Activated CD8-positive, alpha-beta memory T cell treated with anti-CD3 and anti-CD28 coated beads for 24 hours (primary cell): ENCODE measurements around the gene CNTN4.
"Not testable (repeated sequence)": the region's sequence is repeated elsewhere in the genome, so short reads cannot be mapped to it uniquely, and the experiment has no call there.

ENCODE experiments used
- DNase-seq: peaks from one replicate; pipeline ENCODE4 v3.0.0-alpha.2; 2020

Gene CNTN4

DNA sequence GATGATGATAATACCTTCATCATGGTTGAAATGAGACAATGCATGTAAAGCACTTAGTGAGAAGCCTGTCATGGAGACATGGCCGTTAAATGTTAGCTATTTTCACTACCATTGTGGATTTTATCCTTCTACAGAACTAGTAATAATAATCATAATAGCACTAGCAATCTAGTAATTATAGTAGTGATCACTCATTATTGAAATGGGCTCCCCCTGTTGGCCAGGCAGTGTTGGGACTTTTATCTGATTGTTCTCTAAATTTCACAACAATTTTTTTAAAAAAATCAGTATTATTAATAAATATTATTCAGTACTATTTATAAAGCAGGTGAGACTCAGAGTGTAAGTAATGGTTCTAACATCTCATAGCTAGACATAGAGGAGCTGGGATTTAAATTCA is 615.3 kb downstream of the CNTN4 start:
- DNase-seq, result no peak

DNA sequence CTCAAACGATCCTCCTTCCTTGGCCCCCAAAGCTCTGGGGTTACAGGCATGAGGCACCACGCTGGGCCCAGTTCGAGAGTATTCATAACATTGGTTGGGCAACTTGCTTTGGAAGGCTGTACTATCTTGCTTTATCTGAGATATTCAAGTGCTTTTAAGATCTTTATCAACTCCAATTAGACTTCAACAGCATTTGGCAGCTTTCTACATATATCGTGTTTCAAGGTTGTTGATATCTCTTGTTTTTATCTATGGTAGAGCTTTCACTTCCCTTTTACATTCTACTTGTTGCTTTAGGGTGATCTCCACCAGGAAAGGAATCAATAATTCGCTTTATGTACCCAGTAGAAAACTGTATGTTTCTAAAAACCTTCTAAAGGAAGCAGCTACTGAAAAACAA is 616.2 kb downstream of the CNTN4 start:
- no peak for DNase-seq

DNA sequence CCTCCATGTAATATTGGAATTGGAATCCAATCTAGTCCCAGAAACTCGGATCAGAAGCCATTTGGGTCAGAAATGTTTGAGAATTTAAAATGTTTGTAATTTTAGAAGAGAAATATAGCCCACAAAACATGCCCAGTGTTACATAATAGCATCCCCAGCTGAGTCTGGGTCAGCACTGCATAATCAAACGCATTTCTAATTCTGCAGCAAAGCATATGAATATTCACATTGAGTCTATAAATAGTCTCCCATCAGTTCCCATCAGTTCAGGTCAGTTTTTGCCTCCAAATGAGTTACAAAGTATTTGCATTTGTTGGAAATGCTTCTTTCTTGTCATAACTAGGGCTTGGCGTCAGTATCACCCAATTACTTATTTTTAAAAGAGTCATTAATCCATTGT is 628.4 kb downstream of the CNTN4 start:
- DNase-seq, result no peak

DNA sequence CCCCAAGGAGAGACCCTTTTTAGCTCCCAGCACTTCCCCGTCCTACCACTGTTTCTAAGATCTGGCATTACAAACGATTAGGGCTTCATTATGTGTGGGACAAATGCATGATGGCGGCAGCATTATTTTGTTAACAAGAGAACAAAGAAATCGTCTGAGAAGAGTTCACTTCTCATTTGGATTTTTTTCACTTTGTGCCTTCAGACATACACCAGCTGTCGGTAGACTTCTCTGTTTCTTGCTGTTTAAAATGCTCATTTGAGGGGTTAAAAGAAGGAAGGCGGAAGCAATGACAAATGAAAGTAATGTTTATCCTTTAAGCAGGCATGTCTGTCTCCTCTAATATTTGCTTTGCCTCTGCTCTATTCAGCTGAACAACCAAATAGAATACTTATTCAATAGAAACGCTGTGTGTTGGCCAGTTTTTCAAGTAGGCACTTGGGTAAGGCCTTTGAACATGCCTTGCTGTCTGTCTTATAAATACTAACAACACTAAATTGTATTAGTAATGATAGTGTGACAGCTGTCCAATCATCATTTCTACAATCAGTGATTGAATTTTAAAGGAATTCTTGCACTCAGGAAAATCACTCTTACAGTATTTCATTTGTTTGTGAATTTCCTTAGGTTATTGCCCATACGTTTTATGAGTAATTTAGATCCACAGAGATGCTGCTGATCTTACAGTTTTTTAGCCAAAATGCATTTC is 629.1 kb downstream of the CNTN4 start:
- DNase-seq, result no peak

- no peak for DNase-seq
These were observed 633.2 kb downstream of the CNTN4 start for GRCh38 chr3:2731843-2732242.

- no peak for DNase-seq
These were observed 636.8 kb downstream of the CNTN4 start for GRCh38 chr3:2735392-2735894.

DNA sequence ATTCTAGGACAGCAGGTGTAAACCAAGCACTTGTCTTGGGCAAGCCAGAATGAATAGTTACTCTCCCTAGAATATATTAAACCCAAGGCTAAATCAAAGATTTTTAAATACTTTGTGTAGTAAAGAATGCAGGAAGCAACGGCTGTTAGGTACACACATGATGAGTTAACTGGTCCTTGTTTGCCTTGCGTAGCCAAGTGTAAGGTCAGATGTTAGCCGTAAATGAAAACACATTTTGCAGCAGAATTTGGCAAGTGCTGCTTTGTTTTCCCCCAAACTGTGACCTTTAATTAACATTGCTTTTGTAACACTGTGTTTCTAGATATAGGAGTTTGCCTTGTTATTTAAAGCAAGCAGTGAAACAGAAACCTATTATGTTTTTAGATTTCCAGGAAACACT is 642.9 kb downstream of the CNTN4 start:
- DNase-seq, result no peak

GRCh38 chr3:2765002-2765579 is 666.4 kb downstream of the CNTN4 start:
- no peak for DNase-seq

GRCh38 chr3:2770451-2770850 is 671.8 kb downstream of the CNTN4 start:
- no peak for DNase-seq

- DNase-seq, result no peak
These were observed 672.5 kb downstream of the CNTN4 start for GRCh38 chr3:2771193-2771592.

DNA sequence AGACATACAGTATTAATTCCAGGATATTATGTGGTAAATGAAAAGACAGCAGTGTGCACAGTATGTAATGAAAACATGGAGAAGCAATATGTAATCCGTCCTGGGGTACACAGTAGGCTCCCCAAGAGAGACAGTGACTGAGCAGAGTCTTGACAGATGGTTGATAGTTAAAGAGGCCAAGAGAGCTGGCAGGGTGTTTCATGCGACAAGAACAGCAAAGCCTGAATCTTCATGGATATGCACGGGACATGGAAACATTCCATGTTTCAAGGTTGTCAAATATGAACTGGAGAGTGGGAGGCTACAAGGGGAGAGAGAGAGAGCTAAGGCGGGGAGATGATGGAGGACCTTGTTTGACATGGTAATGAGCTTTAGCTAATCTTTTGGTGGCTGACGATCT is 673.1 kb downstream of the CNTN4 start:
- no peak for DNase-seq

DNA sequence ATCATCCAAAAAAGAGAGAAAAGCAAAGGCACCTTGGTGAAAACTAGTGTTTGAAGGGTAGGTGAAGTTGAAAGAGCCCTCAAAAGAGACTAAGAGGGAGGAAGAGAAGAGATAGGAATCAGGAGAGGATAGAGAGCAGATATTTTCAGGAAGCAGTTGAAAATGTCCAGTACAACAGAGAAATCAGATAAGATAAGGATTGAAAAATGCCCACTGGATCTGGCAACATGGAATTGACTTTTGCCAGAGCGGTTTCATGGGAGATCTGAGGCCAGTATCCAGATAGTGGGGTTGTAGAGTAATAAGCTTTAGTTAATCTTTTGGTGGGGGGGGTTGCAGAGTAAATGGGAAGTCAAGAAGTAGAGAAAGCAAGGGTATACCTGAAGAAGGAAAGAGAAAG is 674.1 kb downstream of the CNTN4 start:
- no peak for DNase-seq

- DNase-seq, result no peak
These were observed 676.0 kb downstream of the CNTN4 start for GRCh38 chr3:2774481-2775249.

DNA sequence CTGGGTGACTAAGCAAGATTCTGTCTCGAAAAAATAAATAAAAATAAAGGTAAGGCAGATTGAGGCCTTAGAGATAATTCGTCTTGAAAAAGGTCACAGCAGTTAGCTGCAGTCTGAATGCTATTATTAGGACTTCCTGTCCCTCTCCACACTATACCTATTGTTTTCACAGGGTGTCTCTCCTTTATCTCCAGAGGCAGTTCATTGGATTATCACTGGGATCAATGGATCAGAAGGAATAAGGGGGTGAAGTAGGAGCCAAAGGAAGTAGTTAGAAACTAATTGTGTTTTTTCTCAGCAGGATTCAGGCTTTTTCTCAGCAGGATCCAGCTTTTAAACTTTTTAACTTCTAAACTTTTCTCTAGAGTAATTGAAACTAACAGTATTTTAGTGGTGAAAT is 684.6 kb downstream of the CNTN4 start:
- DNase-seq, result no peak

DNA sequence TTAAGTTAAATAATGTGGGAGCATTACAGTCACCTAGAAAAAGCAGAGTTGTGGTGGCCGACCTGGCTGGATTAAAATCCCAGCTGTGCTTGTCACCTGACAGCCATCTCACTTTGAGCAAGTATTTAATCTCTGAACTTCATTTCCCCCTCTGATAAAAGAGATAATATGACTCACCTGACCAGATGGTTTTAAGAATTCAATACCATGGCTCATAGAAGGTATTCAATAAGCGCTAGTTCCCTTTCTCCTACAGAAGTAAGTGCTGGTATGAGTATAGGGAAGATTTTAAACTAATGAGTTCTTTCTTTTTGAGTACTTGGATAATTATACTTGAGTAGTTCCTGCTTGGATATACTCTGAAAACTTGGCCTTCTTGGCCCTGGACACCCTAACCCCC is 686.0 kb downstream of the CNTN4 start:
- DNase-seq, result no peak

DNA sequence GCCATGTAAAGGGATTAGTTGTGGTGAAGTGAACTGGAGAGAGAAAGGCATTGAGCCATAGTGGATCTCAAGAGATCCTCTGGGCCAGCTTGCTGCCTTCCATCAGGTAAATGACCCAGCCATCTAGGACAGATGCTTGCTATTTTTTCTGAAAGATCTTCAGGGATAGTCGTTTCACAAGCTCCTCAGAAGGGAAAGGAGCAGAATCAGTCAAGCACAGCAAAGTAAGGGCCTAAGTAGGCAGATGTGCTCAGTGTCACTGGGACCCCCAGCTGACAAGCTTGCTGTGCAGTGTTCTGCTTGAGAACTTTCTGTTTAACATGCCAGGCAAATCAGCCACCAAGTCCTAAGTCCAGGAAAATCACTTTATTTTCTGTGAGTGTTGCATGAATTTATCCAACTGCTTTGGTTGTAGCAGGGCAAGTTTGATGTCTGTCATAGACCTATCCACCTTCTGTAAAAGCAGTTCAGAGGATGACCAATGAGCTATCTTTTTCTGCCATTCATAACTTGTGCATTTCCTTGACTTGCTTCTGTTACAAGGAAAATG is 691.7 kb downstream of the CNTN4 start:
- DNase-seq, result no peak

- no peak for DNase-seq
These were observed 693.8 kb downstream of the CNTN4 start for GRCh38 chr3:2792432-2792831.

DNA sequence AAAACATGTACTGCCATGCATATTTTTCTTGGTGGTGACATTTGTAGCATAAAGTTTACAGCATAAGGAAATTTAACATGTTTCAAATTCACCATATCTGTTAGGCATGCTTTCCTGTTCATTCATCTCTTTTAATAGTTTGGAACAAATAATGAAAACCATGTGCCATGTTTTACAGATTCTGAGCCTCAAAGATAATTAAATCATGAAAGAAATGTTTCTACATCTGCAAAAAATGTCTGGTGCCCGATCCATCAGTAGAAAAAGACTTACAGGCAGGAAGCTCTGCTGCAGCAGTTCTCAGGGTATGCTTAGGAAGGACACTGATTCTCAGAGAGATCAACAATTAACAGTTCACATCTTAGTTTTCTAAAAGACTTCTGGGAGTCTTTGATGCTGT is 695.3 kb downstream of the CNTN4 start:
- DNase-seq, result no peak

GRCh38 chr3:2802429-2802828 is 703.8 kb downstream of the CNTN4 start:
- DNase-seq, result no peak

DNA sequence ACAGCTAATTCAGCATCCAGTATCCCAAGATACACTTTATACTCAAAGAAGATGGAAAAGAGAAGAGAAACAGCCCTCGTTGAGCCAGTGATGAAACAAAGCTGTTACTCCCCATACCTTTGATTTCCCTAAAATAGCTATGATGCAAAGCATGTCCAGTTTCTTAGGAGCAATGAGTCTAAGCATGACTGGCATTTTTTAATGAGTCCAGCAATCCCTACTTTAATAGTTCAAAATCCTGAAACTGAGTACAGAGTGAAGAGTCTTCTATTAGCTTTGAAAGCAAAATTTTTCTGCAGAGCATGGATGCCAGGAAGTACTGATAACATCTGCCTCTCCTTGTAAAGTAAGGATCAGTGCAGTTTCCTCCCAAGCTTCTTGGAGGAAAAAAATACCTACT is 708.8 kb downstream of the CNTN4 start:
- DNase-seq, result no peak

DNA sequence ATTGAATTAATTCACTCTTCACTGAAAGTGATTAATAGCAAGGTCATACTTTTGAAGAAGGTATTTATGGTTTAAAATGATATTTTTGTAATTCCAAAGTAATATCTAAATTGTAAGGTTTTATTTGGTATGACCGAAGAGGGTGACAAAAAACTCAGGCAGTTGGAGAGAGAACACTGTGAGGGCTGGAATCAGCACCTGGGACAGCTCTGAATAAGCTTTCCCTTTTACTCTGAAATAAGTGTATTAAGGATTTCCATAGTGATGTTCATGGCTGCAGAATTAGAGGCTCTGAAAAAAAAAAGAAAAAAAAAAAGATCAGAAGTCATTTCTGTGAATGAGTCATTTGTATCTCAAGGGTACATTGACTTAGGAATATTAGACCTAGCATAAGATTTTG is 712.1 kb downstream of the CNTN4 start:
- DNase-seq, result no peak

- no peak for DNase-seq
These were observed 720.9 kb downstream of the CNTN4 start for GRCh38 chr3:2819571-2819970.

DNA sequence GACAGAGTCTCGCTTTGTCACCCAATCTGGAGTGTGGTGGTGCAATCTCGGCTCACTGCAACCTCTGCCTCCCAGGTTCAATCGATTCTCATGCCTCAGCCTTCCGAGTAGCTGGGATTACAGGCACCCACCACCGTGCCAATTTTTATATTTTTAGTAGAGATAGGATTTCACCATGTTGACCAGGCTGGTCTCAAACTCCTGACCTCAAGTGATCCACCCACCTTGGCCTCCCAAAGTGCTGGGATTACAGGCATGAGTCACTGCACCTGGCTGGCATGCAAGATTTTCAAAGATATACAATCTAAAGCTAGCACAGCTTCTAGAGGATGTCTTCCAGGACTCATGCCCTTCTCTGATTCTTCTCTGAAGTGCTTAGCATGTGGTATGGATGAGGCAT is 722.3 kb downstream of the CNTN4 start:
- DNase-seq, result not testable (repeated sequence)

- DNase-seq, result no peak
These were observed 723.9 kb downstream of the CNTN4 start for GRCh38 chr3:2822611-2823010.
